ENCODE results near the gene TM9SF4. TPM values are rescaled to one million over a fixed set of nuclear protein-coding genes. Genes with fewer than 3 reads are reported as not detected.

TM9SF4 gene, protein sequence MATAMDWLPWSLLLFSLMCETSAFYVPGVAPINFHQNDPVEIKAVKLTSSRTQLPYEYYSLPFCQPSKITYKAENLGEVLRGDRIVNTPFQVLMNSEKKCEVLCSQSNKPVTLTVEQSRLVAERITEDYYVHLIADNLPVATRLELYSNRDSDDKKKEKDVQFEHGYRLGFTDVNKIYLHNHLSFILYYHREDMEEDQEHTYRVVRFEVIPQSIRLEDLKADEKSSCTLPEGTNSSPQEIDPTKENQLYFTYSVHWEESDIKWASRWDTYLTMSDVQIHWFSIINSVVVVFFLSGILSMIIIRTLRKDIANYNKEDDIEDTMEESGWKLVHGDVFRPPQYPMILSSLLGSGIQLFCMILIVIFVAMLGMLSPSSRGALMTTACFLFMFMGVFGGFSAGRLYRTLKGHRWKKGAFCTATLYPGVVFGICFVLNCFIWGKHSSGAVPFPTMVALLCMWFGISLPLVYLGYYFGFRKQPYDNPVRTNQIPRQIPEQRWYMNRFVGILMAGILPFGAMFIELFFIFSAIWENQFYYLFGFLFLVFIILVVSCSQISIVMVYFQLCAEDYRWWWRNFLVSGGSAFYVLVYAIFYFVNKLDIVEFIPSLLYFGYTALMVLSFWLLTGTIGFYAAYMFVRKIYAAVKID
- 106 TPM for total RNA-seq (ENCODE audit: unreplicated experiment)
- long read RNA-seq, full-length matches to known transcripts: 5 of 14 reads
- long read RNA-seq, partial matches to known transcripts: 0 of 14 reads
- long read RNA-seq, other reads (novel, unspliced or antisense): 9 of 14 reads

DNA sequence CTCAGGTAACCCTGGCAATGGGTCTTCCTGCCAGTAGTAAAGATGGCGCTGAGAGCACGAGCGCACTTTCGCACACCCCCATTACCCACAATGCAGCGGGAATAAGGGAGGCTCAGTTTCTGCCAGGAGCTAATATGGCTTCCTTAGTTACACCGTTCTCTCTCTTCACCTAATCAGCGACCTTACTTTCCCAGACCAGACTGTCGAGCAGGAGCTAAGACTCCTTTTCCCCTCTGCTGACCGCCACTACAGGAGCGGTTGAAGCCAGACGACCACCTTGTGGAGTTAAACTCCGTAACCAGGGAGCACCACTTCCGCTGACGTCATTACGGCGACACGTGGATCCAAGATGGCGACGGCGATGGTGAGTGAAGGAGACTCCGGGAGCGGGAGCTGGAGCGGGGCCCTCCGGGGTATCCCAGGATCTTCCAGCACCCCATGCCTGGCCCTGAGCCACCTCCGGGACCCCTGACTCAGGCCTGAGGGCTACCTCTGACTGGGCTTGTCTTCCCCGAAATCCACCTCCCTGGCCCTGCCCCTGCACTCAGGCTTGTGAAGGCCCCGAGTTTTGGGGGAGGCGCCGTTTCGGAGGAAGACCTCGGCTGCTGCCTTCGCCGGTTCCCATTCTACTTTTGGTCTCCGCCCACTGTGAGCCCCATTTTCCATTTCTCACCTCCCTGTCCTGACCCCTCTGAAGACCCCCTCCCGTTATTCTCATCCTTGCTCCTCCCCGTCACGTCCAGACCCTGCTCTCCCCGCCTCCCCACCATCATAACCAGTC is at the start of gene TM9SF4:
TSS of gene TM9SF4 (plus strand) at position 323 of the 781 bp plus-strand sequence. CDS start at position 350, 27 bp downstream.
- DNase-seq: peak; percentile 95

DNA sequence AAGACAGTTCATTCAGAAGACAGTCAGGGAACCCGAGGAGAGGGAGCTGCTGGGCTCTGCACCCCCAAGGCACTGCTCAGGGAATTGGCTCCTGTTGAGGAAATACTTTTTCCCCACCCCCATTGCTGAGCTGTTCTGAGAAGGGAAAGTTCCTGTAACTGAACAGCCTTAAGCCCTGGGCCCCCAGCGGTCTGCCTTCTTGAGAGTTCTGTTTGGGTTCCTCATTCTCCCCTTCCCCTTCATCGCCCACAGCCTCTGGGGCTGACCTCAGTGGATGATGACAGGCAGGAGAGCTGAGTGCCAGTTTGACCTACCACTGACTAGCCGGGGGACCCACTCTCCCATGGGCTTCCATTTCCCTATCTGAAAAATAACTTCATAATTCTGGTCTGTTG is 46.7 kb upstream of the TM9SF4 start:
- no peak for DNase-seq
- H3K4me1 Mint-ChIP-seq (ENCODE audit: low read depth, unreplicated experiment): peaks cover 6% of the 10 kb centered on the region
- H3K36me3 Mint-ChIP-seq (ENCODE audit: unreplicated experiment): peaks cover 10% of the 10 kb centered on the region
- peaks cover 21% of the 10 kb centered on the region for H3K27me3 Mint-ChIP-seq (ENCODE audit: unreplicated experiment)
- no peak overlapping the region for H3K4me3 Mint-ChIP-seq (ENCODE audit: unreplicated experiment)
- TF ChIP-seq, protein P1, sequence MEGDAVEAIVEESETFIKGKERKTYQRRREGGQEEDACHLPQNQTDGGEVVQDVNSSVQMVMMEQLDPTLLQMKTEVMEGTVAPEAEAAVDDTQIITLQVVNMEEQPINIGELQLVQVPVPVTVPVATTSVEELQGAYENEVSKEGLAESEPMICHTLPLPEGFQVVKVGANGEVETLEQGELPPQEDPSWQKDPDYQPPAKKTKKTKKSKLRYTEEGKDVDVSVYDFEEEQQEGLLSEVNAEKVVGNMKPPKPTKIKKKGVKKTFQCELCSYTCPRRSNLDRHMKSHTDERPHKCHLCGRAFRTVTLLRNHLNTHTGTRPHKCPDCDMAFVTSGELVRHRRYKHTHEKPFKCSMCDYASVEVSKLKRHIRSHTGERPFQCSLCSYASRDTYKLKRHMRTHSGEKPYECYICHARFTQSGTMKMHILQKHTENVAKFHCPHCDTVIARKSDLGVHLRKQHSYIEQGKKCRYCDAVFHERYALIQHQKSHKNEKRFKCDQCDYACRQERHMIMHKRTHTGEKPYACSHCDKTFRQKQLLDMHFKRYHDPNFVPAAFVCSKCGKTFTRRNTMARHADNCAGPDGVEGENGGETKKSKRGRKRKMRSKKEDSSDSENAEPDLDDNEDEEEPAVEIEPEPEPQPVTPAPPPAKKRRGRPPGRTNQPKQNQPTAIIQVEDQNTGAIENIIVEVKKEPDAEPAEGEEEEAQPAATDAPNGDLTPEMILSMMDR (IDR thresholded peaks at IDR 0.05; ENCODE audit: partially characterized antibody, unreplicated experiment): no peak
- H3K27ac Mint-ChIP-seq (ENCODE audit: unreplicated experiment): no peak overlapping the region
- peaks cover 11% of the 10 kb centered on the region for H3K9me3 Mint-ChIP-seq (ENCODE audit: unreplicated experiment)

More for the DNA sequence above, at the start of gene TM9SF4:
- H3K36me3 Mint-ChIP-seq (ENCODE audit: unreplicated experiment): no peaks in the 10 kb centered on the region
- TF ChIP-seq, protein P1 (IDR thresholded peaks at IDR 0.05; ENCODE audit: partially characterized antibody, unreplicated experiment): no peak
- H3K4me1 Mint-ChIP-seq (ENCODE audit: low read depth, unreplicated experiment): peaks cover 6% of the 10 kb centered on the region
- peak within 1 kb of the TSS; percentile 98 for H3K4me3 Mint-ChIP-seq (ENCODE audit: unreplicated experiment)
- no peaks in the 10 kb centered on the region for H3K27me3 Mint-ChIP-seq (ENCODE audit: unreplicated experiment)
- peak within 1 kb of the TSS; percentile 100 for H3K27ac Mint-ChIP-seq (ENCODE audit: unreplicated experiment)
- H3K9me3 Mint-ChIP-seq (ENCODE audit: unreplicated experiment): peaks cover 13% of the 10 kb centered on the region

DNA sequence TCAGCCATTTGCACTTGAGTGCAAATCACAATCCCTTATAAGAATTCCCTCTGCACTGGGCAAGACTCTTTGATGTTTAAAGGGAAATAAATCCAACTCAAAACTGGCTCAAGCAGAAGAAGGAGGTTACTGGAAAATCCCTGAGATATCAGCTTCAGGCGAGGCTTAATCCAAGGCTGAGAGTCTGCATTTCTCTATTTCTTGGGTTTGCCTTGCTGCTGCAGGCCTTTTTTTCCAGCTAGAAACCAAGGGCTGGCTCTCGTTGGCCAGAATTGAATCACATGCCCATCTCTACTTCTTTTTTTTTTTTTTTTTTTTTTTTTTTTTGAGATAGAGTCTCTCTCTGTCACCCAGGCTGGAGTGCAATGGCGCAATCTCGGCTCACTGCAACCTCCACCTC is 45.8 kb upstream of the TM9SF4 start:
- H3K27me3 Mint-ChIP-seq (ENCODE audit: unreplicated experiment): peaks cover 21% of the 10 kb centered on the region
- H3K4me1 Mint-ChIP-seq (ENCODE audit: low read depth, unreplicated experiment): peaks cover 6% of the 10 kb centered on the region
- no peak overlapping the region for H3K27ac Mint-ChIP-seq (ENCODE audit: unreplicated experiment)
- DNase-seq: no peak
- TF ChIP-seq, protein P1 (IDR thresholded peaks at IDR 0.05; ENCODE audit: partially characterized antibody, unreplicated experiment): no peak
- H3K36me3 Mint-ChIP-seq (ENCODE audit: unreplicated experiment): peaks cover 10% of the 10 kb centered on the region
- H3K4me3 Mint-ChIP-seq (ENCODE audit: unreplicated experiment): no peak overlapping the region
- H3K9me3 Mint-ChIP-seq (ENCODE audit: unreplicated experiment): peaks cover 11% of the 10 kb centered on the region

DNA sequence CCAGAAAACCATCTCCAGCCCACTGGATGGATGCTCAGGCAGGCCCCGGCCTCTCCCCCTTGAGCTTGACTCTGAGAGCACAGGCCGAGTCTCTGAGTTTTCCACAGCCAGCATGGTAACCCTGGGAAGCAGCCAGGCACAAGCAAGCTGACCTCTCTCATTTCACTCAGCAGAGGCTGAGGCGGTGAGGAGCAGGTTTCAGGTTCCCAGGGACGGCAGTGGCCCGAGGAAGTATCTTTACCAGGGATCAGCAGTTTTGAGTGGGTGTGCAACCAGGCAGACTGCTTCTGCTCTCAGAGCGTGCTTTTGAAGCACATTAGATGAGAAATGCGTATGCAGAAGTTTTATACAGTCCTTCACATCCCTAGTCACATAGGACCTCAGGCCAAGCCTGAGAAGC is 44.8 kb upstream of the TM9SF4 start:
- peaks cover 14% of the 10 kb centered on the region for H3K27me3 Mint-ChIP-seq (ENCODE audit: unreplicated experiment)
- TF ChIP-seq, protein P1 (IDR thresholded peaks at IDR 0.05; ENCODE audit: partially characterized antibody, unreplicated experiment): no peak
- peaks cover 9% of the 10 kb centered on the region for H3K4me1 Mint-ChIP-seq (ENCODE audit: low read depth, unreplicated experiment)
- peaks cover 10% of the 10 kb centered on the region for H3K36me3 Mint-ChIP-seq (ENCODE audit: unreplicated experiment)
- no peak overlapping the region for H3K27ac Mint-ChIP-seq (ENCODE audit: unreplicated experiment)
- H3K9me3 Mint-ChIP-seq (ENCODE audit: unreplicated experiment): peaks cover 11% of the 10 kb centered on the region
- DNase-seq: no peak
- no peak overlapping the region for H3K4me3 Mint-ChIP-seq (ENCODE audit: unreplicated experiment)

All from glutamatergic neuron (in vitro differentiated cells).